Right lobe of liver (tissue), 4 donors: ENCODE measurements around the gene NEK9.

ENCODE experiments used
- POLR2A ChIP-seq: fragments of 450-650 bp; IDR thresholded peaks from one replicate; pipeline ENCODE4 v1.6.1; 2017; ENCODE audit warnings: antibody characterized with exemption, mild to moderate bottlenecking
- TF ChIP-seq, protein P1 (sequence below), 4 donors: fragments of 200-600 bp in 3 of 4; fragments of 450-650 bp in 1 of 4; IDR thresholded peaks; one replicate each; pipeline versions ENCODE4 v1.5.1 to v1.8.0; 2016 to 2022; ENCODE audit warnings: antibody characterized with exemption in 4 of 4, mild to moderate bottlenecking in 2 of 4
- donor health status: DM: no; HTN: no; CAD: no.
- donor health status: DM: no; HTN: no; CAD: no.
- donor health status: DM: no; HTN: yes; CAD: no.

DNA sequence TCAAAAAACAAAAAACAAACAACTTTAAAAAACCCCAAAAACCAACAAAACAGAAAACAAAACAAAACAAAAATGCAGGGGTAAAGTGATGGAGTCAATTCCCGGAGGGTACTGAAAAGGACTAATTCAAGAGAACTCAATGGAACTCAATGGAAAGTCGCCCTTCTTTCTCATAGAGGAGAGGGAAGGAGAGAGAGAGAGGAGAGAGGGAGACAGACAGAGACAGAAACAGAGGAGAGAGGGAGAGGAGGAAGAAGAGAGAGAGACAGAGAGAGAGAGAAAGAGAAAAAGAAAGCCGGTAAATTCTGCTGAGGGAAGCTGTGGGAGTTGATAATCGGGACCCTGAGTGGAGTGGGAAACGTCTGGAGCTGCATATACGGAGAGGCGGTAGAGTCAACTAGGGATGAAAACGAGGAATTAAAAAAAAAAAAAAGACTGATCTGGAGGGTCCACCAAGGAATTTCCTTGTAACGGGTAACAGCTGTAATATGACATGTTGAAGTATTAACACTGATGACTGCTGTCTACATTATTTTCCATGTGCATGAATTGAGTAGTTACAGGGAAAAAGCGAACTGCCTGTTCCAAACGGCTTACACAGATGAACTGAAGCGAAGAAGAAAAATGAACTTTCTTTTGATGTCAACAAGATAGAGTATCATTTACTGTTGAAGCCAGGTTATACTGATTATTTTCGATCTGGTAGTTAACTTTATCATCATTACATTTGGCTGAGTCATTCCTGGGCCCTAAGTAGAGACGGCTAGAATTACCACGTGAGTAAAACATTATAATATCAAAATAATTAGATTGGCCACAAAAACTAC, 58.3 kb downstream of the NEK9 start:
- TF ChIP-seq, protein P1, sequence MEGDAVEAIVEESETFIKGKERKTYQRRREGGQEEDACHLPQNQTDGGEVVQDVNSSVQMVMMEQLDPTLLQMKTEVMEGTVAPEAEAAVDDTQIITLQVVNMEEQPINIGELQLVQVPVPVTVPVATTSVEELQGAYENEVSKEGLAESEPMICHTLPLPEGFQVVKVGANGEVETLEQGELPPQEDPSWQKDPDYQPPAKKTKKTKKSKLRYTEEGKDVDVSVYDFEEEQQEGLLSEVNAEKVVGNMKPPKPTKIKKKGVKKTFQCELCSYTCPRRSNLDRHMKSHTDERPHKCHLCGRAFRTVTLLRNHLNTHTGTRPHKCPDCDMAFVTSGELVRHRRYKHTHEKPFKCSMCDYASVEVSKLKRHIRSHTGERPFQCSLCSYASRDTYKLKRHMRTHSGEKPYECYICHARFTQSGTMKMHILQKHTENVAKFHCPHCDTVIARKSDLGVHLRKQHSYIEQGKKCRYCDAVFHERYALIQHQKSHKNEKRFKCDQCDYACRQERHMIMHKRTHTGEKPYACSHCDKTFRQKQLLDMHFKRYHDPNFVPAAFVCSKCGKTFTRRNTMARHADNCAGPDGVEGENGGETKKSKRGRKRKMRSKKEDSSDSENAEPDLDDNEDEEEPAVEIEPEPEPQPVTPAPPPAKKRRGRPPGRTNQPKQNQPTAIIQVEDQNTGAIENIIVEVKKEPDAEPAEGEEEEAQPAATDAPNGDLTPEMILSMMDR (IDR thresholded peaks at IDR 0.05) = no peak
- TF ChIP-seq POLR2A = no peak
